GM19452 (cell line): ENCODE measurements around the gene SPANXN5.
"Not testable (repeated sequence)": the region's sequence is repeated elsewhere in the genome, so short reads cannot be mapped to it uniquely, and the experiment has no call there.

Source experiments
- ATAC-seq: cut with Tn5 transposase; IDR thresholded peaks from one replicate; pipeline ENCODE4 v1.9.1; 2021; ENCODE audit not compliant: unreplicated experiment

Gene SPANXN5, protein sequence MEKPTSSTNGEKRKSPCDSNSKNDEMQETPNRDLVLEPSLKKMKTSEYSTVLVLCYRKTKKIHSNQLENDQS

DNA sequence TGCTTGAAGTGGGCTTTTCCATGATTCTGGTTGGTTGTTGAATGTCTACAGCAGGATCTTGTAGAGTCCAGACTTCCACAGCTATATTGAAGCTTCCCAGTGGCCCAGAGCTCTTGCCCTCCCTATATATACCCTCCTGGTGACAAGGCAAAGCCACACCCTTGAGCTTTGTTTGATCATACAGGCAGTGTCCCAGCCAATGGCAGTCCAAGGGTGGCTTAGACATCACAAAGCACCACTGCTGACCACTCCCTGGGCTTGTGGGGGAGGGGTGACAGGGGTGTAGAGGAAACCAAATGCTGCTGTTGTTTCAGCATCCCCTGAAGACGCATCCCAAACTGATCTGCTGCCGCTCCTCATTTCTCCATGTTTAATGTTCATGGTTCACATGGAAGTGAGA is at the start of gene SPANXN5:
Gene SPANXN5 (minus strand): TSS at position 101 of the 400 bp plus-strand sequence. CDS start 79 bp downstream, at position 22.
- not testable (repeated sequence) for ATAC-seq

DNA sequence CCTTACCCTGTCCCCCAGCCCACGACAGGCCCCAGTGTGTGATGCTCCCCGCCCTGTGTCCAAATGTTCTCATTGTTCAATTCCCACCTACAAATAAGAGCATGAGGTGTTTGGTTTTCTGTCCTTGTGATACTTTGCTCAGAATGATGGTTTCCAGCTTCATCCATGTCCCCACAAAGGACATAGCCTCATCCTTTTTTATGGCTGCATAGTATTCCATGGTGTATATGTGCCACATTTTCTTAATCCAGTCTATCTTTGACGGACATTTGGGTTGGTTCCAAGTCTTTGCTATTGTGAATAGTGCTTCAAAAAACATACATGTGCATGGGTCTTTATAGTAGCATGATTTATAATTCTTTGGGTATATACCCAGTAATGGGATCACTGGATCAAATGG is 46.4 kb upstream of the SPANXN5 start:
- ATAC-seq, result not testable (repeated sequence)

DNA sequence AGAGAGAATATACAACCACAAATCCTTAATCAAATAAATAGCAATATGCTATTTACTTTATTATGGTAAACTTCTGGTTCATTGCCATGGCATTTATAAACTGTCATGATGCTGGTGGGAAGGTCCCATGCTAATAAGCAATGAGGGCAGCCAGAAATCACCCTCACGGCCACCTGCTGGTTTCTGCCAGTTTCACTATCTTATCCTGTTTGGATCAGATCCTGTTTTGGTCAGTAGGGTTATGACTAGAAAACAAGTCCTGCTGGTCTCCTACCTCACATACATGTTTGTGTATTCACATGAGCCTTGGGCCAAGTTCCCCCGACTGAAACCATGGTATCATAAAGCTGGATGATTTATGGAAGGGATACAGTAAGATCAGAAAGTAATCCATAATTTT is 41.9 kb upstream of the SPANXN5 start:
- ATAC-seq, result no peak

DNA sequence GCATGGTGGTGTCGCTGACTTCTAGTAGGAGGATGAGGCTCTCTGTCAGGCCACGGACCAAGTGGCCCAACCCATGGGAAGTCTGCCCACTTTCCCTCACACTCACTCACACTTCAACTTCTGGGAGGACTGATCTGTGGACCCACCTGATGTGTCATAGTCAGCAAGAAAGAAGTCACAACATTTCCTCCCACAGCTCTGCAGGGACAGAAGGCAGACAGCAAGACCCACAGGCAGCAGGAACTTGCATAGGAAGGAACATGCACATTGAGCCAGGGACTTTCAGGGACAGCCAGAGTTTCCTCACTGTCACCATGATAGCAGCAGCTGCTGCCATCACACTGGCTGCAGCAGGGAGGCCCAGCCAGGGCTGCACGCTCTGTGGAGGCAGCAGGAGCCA is 33.3 kb upstream of the SPANXN5 start:
- ATAC-seq, result no peak

DNA sequence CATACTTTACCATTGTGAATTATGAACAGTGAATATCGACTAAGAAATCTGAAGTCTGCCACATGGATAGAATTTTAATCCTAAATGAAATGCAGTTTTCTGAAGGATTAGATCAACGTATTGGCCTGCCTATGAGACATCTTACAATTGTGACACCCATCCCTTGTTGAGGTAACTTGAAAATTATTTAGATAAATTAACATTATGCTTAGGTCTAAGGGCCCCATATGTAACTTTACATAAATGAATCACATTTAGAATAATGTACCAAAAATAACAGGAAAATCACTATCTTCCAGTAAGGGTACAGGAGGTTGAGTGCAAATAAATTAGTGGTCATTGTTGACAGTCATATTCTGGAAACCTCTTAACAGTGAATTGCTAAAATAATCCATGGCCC is 27.4 kb upstream of the SPANXN5 start:
- ATAC-seq, result no peak

DNA sequence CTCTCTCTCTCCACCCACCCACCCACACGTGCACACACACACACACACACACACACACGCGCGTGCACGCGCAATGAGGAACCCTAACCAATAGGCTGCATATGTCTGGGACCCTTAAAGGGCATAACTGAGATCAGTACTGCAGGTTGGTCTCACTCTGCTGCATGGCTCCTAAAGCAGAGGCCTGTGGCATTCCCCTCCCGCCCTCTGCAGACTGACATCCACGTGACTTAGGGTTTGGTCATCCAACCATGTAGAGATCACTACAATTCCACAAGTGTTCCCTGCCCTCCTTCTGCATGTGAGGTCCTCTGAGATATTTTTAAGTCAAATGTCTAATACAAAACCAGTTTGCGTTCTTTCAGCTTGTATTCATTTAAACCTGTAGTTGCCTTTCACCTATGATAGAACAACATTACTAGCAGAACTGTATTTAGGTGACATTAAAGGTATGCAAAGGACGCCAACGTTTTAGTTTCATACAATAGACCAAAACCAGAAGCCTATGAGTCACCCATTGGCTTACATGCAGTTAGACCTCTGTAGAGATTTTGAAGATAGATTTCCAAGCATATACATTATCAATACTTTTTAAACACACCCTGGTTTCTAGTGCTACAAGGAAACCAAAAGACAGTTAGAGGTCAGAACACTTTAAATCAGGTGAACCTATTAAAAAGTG is 24.0 kb upstream of the SPANXN5 start:
- no peak for ATAC-seq

DNA sequence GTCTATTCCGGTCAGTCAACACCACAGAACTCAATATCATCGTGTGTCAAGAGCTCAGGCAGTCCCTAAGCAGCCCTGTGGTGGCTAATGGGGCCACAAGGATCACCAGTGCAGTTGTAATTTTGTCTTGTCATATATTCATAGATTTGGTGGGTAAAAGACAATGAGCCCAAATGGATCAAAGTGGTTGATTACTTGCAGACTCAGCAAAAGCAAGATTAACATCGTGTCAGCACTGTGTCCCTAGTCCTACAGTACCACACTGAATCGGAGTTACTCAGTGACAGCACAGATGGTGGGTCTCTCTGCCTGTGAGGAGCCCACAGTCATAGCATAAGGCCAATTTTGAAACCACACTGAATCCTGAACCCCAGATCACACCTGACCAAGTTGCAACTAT is 22.6 kb upstream of the SPANXN5 start:
- ATAC-seq, result no peak

DNA sequence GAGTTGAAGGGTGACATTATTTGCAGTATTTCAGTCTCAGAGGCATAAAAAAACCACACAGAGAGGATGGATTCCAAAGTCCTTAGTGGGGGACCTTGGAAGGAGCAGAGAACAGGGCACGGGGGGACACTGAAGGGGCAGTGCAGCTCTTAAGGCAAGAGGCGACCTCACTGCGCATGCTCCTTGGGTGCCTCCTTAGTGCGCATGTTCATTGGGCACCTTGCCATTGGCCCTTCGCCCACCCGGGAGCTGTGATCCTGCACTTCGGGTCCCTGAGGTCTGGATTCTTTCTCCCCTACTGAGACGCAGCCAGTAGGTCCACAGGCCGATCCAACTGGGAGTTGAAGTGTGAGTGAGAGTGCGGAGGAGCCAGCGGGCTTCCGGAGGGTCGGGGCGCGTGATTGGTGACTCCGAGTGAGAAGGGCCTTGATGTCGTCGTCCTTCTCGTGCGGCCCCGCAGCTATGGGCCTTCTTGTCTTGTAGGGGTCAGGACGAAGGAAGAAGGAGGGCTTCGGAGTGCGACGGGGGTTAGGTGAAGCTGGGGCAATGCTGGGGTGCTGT is 13.9 kb upstream of the SPANXN5 start, which contains the start of gene XAGE5:
Gene XAGE5 (plus strand): TSS at position 223 of the 561 bp plus-strand sequence. CDS start 1,280 bp downstream, outside the sequence.
- ATAC-seq, result no peak

DNA sequence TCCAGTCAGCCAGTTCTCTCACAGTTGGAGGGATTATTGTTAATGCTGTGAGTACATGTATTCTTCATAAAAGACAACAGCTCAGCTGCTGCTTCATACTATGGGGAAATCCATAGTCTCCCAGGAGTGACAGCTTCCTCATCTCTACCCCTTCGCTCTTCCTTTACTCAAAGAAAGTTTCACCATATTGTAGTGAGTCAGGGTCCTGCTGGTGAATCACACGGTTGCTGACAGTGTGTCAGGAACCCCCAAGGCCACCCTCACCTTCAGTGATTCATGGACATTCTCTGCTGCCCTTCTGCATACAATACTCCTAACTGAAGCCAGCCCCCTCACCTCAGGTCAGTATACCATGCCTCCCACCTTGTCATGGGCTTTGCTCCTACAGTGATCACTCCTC is 7.6 kb upstream of the SPANXN5 start:
- not testable (repeated sequence) for ATAC-seq

DNA sequence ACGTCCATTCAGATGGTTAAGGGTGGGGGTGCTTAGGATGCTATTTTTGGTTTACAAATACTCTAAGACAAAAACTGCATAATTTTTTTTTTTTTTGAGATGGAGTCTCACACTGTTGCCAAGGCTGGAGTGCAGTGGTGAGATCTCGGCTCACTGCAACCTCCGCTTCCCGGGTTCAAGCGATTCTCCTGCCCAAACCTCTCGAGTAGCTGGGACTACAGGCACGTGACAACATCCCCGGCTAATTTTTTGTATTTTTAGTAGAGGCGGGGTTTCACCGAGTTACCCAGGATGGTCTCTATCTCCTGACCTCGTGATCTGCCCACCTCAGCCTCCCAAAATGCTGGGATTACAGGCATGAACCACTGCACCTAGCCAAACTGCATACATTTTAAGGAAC is 23.7 kb downstream of the SPANXN5 start:
- ATAC-seq, result not testable (repeated sequence)

DNA sequence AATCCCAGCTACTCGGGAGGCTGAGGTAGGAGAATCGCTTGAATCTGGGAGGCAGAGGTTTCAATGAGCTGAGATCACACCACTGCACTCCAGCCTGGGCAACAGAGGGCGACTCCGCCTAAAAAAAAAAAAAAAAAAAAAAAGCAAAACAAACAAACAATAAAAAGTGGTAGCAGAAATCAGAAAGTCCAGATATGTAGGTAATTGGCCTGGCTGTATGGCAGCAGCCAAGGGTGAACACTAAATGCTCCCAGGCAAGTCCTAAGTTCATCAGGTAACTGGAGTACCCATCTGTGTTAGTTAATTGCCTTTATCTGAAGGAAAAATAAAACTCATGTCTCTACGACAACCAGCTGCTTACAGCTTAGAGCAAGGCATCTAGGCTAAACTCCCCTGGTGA is 31.2 kb downstream of the SPANXN5 start:
- ATAC-seq, result not testable (repeated sequence)

DNA sequence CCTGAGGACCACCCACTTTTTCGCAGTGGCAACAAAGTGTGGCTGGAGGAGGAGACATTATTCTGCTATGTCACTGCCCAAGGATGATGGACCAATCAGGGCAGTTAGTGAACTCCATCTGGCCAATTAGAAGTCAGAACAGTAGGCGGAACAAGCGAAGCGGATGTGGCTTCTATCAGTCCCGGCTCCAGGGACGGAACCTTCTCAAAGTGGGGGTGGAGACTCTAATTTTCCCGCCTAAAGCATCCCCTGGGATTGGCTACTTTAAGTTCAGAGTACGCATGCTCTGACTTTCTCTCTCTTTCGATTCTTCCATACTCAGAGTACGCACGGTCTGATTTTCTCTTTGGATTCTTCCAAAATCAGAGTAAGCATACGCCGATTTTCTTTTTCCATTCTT is 46.3 kb downstream of the SPANXN5 start, which contains the start of gene SSX2B:
Gene SSX2B (plus strand): TSS at position 301 of the 400 bp plus-strand sequence. CDS start 1,429 bp downstream, outside the sequence.
- not testable (repeated sequence) for ATAC-seq
